ENCODE measurements around the gene FLNC.

Gene FLNC

GRCh38 chr7:128830231-128831177 lies at the start of gene FLNC:
TSS of gene FLNC (plus strand) at chr7:128830406. CDS start at chr7:128830638, 232 bp downstream.
- no peak for DNase-seq (ENCODE audit: low spot score)

GRCh38 chr7:128781126-128781525 lies 49.1 kb upstream of the FLNC start:
- DNase-seq (ENCODE audit: low spot score), result no peak

GRCh38 chr7:128781851-128782250 lies 48.4 kb upstream of the FLNC start:
- no peak for DNase-seq (ENCODE audit: low spot score)

- peak; percentile 64 for DNase-seq (ENCODE audit: low spot score)
These were observed 46.9 kb upstream of the FLNC start for GRCh38 chr7:128783143-128783861.

GRCh38 chr7:128785738-128786137 lies 44.5 kb upstream of the FLNC start:
- no peak for DNase-seq (ENCODE audit: low spot score)

GRCh38 chr7:128788446-128789412 lies 41.5 kb upstream of the FLNC start:
- DNase-seq (ENCODE audit: low spot score), result no peak

GRCh38 chr7:128790315-128791041 lies 39.7 kb upstream of the FLNC start:
- no peak for DNase-seq (ENCODE audit: low spot score)

GRCh38 chr7:128791121-128791971 lies 38.9 kb upstream of the FLNC start, which contains the start of gene CCDC136:
TSS of gene CCDC136 (plus strand) at chr7:128791968. CDS start at chr7:128792412, 444 bp downstream.
- DNase-seq (ENCODE audit: low spot score), result peak; percentile 72

- DNase-seq (ENCODE audit: low spot score), result no peak
These were observed 38.3 kb upstream of the FLNC start for GRCh38 chr7:128791972-128792327.

GRCh38 chr7:128792471-128793180 lies 37.6 kb upstream of the FLNC start:
- DNase-seq (ENCODE audit: low spot score), result no peak

- no peak for DNase-seq (ENCODE audit: low spot score)
These were observed 37.0 kb upstream of the FLNC start for GRCh38 chr7:128793181-128793547.

GRCh38 chr7:128794020-128794419 lies 36.2 kb upstream of the FLNC start:
- no peak for DNase-seq (ENCODE audit: low spot score)

- no peak for DNase-seq (ENCODE audit: low spot score)
These were observed 35.8 kb upstream of the FLNC start for GRCh38 chr7:128794436-128794835.

GRCh38 chr7:128795129-128795528 lies 35.1 kb upstream of the FLNC start:
- no peak for DNase-seq (ENCODE audit: low spot score)

GRCh38 chr7:128796327-128796726 lies 33.9 kb upstream of the FLNC start:
- DNase-seq (ENCODE audit: low spot score), result no peak

GRCh38 chr7:128799451-128799850 lies 30.8 kb upstream of the FLNC start:
- no peak for DNase-seq (ENCODE audit: low spot score)

GRCh38 chr7:128800567-128800966 lies 29.6 kb upstream of the FLNC start:
- no peak for DNase-seq (ENCODE audit: low spot score)

- DNase-seq (ENCODE audit: low spot score), result no peak
These were observed 29.2 kb upstream of the FLNC start for GRCh38 chr7:128801003-128801402.

GRCh38 chr7:128801667-128802418 lies 28.4 kb upstream of the FLNC start:
- no peak for DNase-seq (ENCODE audit: low spot score)

Measured in Ammon's horn (tissue), 1 donor.